OCI-LY3 (cell line): ENCODE results near the gene KRTCAP2.

Experiments used
- EZH2phosphoT487 ChIP-seq: fragments of 200-600 bp; shearing (Covaris generic); IDR thresholded peaks from 2 replicates; pipeline ENCODE4 v1.6.1; 2018; ENCODE audit warnings: antibody characterized with exemption, mixed run types, low read depth
- TF ChIP-seq, protein P1 (sequence below): fragments of 200-600, 300-600 bp; sonication (generic); IDR thresholded peaks from 2 replicates; pipeline ENCODE4 v1.5.1; 2014; ENCODE audit warnings: antibody characterized with exemption, low read length, low read depth

GRCh38 chr1:155205035-155205434 is 31.9 kb upstream of the KRTCAP2 start:
- TF ChIP-seq, protein P1, sequence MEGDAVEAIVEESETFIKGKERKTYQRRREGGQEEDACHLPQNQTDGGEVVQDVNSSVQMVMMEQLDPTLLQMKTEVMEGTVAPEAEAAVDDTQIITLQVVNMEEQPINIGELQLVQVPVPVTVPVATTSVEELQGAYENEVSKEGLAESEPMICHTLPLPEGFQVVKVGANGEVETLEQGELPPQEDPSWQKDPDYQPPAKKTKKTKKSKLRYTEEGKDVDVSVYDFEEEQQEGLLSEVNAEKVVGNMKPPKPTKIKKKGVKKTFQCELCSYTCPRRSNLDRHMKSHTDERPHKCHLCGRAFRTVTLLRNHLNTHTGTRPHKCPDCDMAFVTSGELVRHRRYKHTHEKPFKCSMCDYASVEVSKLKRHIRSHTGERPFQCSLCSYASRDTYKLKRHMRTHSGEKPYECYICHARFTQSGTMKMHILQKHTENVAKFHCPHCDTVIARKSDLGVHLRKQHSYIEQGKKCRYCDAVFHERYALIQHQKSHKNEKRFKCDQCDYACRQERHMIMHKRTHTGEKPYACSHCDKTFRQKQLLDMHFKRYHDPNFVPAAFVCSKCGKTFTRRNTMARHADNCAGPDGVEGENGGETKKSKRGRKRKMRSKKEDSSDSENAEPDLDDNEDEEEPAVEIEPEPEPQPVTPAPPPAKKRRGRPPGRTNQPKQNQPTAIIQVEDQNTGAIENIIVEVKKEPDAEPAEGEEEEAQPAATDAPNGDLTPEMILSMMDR, result no peak
- no peak for TF ChIP-seq EZH2phosphoT487
